HG03196 (cell line): ENCODE results near the gene ATP6AP2.
A peak's percentile ranks its signal among the peaks of the same experiment; 100 is the strongest.

ENCODE experiments used
- ATAC-seq: cut with Tn5 transposase; IDR thresholded peaks from one replicate; pipeline ENCODE4 v1.9.1; 2021; ENCODE audit not compliant: unreplicated experiment

ATP6AP2 gene, protein sequence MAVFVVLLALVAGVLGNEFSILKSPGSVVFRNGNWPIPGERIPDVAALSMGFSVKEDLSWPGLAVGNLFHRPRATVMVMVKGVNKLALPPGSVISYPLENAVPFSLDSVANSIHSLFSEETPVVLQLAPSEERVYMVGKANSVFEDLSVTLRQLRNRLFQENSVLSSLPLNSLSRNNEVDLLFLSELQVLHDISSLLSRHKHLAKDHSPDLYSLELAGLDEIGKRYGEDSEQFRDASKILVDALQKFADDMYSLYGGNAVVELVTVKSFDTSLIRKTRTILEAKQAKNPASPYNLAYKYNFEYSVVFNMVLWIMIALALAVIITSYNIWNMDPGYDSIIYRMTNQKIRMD

DNA sequence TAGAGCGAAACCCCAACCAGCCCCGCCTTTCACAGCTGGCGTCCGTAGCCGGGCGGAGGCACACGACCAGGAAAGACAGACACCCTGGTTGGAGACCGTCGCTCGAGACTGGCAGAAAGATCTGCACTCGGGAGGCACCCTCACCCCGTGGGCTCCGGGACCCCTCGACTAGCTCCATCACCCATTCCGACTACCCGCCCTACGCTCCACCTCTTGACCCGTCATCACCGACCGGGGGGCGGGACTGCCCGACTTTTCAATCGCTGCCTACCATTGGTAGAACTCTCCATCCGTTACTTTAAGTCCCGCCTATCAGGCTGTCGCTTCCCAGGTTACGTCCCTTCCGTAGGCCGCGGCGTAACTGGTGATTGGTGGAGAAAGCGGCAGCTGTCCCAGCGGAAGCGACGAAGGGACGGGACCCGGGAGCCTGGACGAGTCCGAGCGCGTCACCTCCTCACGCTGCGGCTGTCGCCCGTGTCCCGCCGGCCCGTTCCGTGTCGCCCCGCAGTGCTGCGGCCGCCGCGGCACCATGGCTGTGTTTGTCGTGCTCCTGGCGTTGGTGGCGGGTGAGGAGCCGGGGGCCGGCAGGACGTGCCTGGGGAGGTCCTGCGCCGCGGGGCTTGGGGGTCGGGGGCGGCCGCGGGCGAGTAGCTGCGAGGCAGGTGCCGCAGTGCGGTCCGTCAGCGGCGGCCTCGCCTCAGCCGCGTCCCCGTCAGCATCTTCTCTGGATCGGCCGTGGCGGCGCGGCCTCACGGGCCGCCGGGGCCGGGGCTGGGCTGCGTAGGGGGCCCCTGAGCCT lies at the start of gene ATP6AP2:
Gene ATP6AP2 (plus strand): TSS at position 434 of the 799 bp plus-strand sequence. CDS start 96 bp downstream, at position 530.
- peak; percentile 95 for ATAC-seq

DNA sequence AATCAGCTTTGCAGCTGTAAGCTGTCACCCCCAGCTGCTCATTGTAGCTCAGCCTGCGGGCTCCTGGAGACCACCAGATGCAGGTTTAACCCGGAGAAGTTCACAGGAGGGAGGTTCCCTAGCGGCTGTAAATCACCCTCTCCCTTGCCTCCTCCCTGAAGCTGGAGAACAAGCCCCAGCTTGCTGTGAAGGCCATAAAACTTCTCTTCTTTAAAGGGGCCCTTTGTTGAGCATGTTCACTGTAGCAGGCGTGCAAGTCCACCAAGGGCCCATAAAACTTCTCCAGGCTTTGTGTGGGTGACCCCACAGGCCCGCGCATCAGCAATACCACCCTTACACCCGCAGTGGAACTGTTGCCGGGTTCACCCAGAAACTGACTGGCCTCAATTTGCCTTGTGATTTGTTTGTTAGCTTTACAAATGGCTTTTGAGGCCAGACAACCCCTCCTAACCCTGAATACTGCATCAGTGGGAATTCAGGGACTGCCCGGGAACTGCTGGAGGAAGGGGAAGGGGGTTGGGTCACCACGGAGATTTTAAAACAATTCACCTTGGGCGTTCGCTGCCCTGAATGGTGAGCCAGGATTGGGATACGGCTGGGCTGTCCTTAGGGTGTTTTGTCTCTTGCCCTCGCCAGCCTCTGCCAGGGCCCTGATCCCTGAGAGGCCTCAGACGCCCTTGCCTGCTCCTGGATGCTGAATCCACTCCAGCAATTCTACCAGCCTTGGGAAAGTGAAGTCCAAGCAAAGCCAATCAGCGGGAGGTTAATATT lies 49.5 kb upstream of the ATP6AP2 start:
- no peak for ATAC-seq

DNA sequence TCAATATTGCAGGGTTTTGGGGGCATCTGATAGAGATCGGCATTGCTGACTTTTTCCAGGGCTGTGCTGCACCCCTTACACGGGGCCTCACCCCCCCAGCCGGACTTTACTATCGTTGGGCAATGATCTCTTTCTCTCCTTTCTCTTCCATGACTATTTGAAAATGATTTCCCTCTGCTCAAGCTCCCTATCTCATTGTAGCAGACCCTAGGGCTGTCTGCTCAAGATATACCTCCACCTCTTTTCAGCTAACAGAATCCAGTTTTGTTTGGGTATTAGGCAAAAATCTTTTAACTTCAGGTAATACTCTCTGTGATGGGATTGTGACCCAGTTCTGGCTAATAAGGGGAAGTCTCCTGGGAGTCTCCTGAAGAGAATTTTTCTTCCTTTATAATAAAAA lies 43.5 kb upstream of the ATP6AP2 start:
- ATAC-seq = no peak

DNA sequence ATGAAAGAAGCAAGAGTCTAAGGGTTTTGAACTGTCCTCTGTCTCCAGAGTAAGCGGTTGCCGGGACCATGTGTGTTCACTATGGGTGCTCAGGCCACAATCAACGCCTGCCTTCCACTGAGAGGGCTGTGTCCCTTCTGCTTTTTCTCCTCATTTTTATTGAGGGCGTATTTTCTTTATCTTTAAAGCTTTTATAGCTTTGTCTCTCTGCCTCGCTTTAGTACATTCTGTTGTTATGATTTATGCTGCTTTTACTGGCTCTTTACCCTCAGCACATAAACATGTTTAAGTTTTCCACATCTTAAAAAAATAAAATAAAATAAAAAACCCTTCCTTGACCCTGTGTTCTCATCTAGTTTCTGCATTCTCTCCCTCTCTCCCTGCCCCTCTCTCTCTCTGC lies 42.4 kb upstream of the ATP6AP2 start:
- ATAC-seq = no peak

DNA sequence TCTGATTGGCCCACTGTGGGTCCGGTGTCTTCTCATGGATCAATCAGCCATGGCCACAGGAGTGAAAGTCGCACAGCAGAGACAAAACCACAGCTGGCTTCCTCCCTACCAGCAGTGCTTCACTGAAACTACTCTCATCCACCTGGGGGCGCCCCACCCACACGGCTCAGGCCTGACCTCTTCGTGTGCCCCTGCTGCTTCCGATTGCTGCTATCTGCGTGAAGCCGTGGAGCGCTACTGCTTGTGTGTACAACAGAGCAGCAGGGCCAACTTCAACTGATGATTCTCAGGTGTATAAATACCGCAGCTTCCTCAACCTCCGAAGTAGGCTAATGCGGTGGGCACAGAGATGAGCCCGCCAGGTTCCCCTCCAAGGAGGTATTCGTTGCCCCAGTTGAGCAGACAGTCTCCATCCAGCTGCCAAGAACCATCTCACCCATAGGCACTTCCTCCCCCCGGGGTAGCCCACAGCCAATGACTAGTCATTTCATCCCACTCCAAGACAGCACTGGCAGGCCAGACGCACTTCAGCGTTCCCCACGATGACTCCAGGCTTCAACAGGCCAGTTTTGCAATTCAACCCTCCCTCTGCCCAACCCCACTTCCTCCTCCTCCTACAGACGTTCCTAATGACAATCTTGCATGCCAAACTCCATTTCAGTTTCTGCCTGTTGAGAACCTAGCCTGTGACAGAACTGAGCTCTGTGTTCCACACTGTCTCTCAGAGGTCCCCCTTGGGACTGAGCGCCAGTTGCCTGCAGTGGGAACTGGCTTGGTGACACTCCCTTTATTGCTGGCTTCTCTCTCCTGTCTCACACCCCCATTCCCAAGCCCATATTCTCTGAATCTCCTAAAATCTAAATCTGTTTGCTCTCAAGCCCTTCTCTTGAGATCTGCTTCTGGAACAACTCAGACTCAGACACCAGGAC lies 41.3 kb upstream of the ATP6AP2 start:
- ATAC-seq = peak; percentile 59

DNA sequence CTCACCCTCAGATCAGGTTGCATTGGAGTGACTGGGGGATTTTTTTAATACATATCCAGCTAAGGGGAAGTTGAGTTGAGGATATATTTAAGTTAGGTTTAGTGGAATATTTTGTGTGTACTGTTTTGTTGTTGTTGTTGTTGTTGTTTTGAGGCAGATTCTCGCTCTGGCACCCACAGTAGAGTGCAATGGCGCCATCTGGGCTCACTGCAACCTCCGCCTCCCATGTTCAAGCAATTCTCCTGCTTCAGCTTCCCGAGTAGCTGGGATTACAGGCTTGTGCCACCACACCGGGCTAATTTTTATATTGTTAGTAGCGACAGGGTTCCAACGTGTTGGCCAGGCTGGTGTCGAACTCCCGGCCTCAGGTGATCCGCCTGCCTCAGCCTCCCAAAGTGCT lies 38.6 kb upstream of the ATP6AP2 start:
- ATAC-seq = no peak

DNA sequence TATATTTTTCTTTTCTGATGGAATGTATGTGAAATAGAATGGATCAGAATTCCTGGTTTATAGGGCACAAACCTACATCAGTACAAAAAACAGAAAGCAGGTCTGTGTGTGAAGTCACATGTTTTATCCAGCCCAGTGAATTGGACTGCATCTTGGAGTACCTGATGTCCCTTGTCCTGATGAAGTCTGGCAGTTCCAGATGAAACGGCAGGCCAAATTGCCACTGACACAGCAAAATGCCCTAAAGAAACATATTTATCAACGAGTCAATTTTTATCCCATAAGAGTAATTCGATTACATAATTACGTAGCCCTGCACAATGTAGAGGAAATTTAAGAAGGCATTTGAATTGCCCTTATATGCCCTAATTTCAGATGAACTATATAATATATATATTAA lies 37.8 kb upstream of the ATP6AP2 start:
- no peak for ATAC-seq

DNA sequence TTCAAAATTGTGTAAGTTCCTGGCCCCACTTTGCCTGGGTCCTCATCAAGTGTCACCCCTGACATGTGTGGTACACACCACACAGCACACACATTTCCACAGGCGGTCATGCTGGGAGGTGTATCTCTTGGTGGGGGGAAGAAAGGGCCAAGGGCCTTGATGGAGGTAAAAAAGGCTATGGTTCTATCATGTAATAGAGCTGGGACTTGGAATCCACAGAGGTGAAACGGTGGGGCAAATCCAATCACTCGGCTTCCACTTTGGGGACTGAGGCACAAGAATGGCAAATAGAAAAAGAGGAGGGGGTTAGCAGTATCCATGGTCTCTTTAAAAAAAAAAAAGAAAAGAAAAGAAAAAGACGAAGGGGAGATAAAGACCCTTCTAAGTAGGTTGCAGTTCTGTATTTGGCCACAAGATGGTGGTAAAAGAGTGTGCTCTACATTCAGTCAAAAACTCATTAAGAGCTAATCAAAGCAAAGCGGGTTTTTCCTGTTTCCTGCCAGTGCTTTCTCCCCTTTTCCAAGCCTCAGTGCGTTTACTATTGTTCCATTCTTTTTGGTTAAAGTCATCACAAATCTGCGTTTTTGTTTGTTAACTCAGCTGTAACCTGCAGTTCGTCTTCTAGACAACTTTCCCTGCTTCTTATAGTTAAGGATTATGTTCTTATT lies 37.0 kb upstream of the ATP6AP2 start:
- ATAC-seq = no peak

DNA sequence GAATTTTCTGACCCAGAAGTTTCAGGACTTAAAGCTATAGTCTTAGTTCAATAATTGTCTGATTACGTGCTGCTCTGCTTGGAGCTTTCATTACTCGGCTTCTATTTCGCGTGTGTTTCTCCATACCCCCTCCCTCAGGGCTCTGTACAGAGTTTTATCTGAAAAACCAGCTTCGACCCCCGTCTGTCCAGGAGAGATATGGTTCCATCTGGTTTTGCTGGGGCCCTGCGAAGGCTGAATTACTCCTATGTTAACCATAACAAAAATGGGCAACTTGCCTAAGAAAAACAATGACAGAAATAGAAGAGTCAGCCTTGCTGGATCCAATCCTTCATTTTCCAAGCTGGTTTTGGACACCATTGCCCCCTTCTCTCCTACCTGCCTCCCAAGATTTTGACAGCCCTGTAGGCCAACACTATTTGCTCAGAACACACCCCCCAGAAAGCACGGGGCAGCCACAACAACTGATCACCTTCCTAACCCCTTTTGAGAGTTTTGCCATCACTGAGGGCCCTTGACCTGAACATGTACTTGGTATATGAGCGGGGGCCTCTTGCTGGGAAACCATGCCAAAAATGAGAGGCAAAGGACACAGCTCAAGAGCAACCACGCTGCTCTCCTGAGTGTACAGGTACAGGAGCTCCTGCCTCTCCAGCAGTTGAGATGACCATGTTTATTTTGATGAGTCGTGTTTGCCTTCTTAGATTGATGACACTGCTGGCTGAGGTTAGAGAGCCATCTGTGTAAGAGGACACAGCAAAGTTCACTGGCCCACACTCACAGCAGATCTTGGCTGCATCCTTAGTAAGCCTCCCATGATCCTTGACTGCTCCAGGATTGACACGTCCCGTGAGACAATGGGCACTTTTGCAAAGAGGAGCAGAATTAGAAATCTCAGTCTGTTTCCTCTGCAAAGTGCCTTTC lies 36.2 kb upstream of the ATP6AP2 start:
- ATAC-seq = no peak

DNA sequence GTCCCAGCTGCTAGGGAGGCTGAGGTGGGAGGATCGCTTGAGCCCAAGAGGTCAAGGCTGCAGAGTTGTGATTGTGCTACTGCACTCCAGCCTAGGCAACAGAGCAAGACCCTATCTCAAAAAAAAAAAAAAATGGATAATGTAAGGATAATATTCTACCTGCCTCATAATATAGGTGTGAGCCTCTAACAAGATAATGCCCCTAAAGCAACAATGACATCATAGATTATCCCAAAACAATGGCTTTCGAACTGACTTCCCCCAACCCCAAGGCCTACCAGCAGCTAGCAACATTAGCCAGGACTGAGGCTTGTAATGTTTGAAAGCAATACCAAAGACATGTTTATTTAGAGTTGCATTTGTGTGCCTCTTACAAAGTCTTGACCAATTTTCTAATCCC lies 33.9 kb upstream of the ATP6AP2 start:
- no peak for ATAC-seq

DNA sequence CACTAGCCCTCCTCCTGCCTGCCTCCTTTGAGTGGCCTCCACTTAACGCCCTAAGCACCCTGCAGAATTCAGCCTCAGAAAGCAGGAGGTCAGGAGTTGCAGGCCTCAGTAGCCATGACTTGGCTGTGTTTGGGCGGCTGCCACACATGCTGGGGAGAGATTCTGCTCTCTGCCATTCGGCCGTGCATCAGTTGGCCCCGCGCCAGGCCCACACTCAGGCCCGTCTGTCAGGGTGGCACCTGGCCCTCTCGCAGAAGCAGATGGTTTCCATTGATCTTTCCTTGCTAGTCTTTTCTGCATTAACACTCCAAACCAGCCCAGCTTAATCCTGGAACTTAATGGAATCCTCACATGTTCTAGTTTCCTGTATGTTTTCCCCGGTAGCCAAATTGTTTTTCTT lies 30.7 kb upstream of the ATP6AP2 start:
- ATAC-seq = no peak

DNA sequence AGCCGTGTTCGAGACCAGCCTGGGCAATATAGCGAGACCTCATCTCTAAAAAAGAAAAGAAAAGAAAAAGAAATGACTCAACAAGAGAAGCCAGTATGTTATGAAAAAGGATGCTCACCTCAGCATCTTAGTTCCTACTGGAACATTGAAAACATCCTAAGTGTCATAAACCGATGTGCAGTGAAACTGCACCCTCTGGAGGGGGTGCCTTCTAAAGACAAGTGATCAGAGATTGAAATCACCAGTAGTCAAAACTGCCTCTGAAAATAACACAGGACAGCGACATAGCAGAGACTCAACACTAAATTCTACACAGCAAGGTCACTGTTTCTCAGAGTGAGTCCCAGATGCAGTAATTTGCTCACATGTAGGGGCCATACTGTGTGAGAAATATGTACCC lies 28.0 kb upstream of the ATP6AP2 start:
- ATAC-seq = no peak

DNA sequence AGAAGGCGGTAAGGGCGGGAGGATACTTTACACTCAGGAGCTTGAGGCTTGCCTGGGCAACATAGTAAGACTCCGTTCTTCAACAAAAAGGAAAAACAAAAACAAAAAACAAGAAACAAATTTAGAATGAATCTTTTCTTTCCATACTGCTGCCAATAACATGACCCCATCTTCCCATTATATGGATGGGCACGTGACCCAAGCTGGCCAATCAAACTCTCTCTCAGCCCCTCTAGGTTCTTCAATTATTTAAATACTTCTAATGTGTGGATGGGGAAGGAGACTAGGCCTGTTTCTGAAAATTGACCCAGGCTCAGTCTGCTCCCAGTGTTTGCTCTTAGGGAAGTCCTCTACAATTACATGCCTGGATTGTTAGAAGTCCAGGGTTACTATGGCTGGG lies 22.2 kb upstream of the ATP6AP2 start:
- no peak for ATAC-seq

DNA sequence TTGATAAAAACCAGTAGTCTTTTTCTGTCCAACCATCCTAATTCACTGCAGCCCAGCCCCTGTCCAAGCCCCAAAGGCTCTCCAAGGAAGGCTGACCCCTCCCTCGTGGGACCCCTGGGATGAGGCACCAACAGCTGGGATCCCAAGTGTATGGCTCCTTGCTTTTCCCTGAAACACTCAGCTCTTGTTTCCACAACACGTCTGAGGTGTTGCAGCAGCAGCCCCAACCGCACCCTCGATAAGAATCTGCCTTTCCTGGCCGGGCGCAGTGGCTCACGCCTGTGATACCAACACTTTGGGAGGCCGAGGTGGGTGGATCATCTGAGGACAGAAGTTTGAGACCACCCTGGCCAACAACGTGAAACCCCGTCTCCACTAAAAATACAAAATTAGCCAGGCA lies 17.0 kb upstream of the ATP6AP2 start:
- no peak for ATAC-seq

DNA sequence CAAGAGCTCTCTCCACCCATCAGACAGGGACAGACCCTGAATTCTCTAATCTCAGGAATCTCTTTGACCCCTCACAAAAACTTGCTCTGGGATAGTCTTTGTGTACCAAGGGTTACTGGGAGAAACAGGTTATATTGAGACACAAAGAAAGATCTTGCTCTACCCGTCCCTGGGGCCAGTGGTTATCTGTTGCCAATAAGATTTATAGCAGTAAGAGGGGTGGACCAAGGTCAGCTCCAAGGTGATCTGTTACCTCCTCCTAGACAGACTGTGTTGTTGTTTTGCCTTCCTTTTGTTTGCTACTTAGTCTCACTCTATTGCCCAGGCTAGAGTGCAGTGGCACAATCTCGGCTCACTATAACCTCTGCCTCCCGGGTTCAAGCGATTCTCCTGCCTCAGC lies 16.3 kb upstream of the ATP6AP2 start:
- ATAC-seq = no peak

DNA sequence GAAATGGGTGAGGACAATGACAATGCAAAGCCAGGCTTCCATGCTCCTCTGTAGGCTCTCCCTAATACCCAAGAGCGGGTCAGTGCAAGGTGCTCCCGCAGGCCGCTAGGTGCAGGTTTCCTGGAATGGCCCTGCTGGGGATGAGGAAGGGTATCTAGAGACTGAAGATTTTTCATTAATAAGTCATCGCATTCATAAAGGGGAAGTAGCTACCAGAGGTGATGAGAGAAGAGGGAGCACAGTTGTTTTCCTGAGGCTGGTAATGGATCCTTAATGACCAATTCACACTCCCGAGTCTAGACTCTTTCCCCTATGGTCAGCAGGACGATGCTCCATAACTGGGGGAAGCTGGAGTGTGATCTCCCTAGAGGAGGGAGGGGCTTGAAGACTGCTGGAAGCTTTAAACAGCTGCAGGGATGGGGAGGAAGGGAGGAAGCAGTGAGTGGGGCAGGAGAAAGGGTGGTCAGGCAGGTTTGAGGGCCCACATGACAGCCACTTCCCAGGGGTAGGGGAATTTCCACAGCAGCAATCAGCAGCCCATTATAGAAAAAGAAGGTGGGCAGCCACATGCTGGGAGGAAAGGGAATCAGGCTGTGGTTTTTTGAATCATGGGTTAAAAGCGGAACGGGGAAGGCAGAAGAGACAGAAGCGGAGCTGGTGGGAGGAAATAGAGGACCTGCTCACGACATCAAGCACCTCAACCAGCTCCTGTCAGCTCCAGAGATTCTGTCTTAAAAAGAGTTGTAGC lies 10.2 kb upstream of the ATP6AP2 start:
- peak; percentile 51 for ATAC-seq

DNA sequence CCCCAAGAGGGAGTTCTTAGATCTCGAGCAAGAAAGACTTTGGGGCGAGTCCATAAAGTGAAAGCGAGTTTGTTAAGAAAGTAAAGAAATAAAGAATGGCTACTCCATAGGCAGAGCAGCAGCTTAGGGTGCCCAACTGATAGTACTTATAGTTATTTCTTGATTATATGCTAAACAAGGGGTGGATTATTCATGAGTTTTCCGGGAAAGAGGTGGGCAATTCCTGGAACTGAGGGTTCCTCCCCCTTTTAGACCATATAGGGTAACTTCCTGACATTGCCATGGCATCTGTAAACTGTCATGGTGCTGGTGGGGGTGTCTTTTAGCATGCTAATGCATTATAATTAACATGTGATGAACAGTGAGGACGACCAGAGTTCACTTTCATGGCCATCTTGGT lies 9.6 kb upstream of the ATP6AP2 start:
- peak; percentile 21 for ATAC-seq

DNA sequence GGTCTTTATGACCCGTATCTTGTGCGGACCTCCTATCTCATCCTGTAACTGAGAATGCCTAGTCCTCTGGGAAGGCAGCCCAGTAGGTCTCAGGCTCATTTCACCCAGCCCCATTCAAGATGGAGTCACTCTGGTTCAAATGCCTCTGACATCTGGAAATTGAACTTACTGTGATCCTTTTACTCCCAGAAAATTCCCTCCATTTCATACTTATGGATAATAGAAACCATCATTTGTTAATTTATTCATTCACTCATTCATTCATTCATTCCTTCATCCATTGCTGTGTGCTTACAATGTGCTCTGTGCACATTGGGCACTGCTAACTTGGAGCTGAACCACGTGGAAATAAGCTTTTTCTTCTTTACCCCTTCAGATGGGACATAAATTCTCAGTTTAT lies 9.2 kb upstream of the ATP6AP2 start:
- ATAC-seq = no peak
